GM20000 (cell line): Measurements from ENCODE around the gene KRTAP12-4.
"Not testable (repeated sequence)": the region's sequence is repeated elsewhere in the genome, so short reads cannot be mapped to it uniquely, and the experiment has no call there.

Experiments
- DNase-seq: peaks from one replicate; pipeline ENCODE4 v3.0.0; 2012; ENCODE audit warnings: low spot score
- TF ChIP-seq, protein P1 (sequence below): IDR thresholded peaks from 2 replicates; pipeline ENCODE4 v1.5.1; 2012; ENCODE audit warnings: mild to moderate bottlenecking, control low read depth; ENCODE audit errors: extremely low read depth, missing control alignments

The KRTAP12-4 gene

DNA sequence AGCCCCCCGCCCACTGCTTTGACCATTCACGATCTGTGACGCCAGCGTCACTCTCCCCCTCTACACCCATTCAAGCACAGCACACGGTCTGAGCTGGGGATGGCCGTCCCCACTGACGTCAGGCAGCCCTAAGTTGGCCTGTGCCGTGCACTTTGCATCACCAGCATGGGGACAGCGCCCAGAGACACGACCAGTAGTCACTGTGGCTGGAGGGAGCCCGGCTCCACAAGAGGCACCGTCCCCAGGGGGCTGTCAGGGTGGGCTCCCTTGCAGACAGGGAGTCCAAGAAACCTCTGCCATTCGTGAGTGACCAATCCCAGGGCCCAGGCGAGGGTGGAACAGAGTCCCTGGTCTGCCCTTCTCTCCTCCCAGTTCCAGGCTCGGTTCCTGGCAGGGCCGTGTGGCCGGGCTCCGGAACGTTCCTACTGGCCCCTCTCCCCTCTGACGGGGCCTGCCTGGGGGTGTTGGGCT lies 40.3 kb downstream of the KRTAP12-4 start:
- TF ChIP-seq, protein P1, sequence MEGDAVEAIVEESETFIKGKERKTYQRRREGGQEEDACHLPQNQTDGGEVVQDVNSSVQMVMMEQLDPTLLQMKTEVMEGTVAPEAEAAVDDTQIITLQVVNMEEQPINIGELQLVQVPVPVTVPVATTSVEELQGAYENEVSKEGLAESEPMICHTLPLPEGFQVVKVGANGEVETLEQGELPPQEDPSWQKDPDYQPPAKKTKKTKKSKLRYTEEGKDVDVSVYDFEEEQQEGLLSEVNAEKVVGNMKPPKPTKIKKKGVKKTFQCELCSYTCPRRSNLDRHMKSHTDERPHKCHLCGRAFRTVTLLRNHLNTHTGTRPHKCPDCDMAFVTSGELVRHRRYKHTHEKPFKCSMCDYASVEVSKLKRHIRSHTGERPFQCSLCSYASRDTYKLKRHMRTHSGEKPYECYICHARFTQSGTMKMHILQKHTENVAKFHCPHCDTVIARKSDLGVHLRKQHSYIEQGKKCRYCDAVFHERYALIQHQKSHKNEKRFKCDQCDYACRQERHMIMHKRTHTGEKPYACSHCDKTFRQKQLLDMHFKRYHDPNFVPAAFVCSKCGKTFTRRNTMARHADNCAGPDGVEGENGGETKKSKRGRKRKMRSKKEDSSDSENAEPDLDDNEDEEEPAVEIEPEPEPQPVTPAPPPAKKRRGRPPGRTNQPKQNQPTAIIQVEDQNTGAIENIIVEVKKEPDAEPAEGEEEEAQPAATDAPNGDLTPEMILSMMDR: no peak
- DNase-seq: no peak

DNA sequence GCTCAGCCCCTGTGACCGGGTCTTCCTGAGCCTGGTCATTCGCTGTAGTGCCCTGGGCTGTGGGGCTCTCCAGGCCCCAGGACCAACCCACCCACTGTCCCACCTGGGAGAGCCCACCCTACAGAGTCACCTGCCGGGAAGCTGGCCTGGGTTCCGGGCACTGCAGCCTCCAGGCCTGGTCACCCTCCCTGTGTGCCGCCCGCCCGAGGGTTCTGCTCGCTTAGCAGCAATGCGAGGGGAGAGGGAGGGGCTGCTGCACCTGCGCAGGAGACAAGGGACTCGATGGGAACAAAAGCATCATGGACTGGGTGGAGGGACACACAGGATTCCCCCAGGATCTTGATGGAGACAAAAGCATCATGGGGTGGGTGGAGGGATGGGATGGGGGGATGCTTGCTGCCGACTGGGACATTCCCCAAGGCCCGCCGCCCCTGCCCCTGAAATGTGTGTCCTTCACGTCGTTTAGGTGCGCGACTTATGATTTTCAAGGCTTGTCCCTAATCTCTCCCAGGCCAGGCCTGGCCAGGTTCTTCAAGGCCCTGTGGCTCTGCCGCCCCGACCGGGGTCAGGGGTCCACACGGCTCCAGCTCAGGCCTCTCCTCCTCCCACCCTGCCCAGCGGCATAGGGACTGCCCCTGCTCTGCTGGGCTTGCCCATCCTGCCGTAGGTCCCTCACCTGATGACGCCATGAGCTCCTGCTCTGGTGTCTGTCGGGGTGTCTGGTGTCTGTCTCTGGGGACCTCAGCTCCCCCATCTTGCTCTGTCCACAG lies 40.9 kb downstream of the KRTAP12-4 start:
- TF ChIP-seq, protein P1: no peak

DNA sequence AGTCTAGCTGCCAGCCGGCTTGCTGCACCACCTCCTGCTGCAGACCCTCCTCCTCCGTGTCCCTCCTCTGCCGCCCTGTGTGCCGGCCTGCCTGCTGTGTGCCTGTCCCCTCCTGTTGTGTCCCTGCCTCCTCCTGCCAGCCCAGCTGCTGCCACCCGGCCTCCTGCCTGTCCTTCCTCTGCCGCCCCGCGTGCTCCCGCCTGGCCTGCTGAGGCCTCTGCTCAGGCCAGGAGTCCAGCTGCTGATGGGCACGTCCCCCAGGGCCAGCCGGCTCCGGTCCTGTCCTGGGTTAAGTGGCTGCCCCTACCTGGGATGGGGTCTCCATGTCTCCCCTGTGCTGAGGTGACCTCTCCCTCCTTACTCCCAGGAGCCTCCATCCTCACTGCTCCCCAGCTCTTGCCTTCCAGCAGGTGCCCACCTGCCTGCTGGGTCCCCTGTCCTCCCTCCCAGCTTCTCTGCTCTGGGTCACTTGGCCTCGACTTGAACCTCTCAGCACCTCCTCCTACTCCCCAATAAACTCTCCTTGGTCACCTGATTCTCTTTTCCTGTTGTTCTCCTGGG lies 41.7 kb downstream of the KRTAP12-4 start:
- no peak for DNase-seq
- TF ChIP-seq, protein P1: no peak

More for the DNA sequence above, 40.9 kb downstream of the KRTAP12-4 start:
- no peak for DNase-seq

DNA sequence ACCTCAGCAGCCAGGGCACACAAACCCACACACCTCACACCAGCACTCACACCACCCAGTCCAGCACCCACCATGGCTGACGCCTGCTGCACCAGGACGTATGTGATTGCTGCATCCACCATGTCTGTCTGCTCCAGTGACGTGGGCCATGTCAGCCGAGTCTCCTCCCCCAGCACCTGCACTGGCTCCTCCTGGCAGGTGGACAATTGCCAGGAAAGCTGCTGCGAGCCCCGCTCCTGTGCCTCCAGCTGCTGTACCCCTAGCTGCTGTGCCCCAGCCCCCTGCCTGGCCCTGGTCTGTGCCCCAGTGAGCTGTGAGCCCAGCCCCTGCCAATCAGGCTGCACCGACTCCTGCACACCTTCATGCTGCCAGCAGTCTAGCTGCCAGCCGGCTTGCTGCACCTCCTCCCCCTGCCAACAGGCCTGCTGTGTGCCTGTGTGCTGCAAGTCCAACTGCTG lies 42.4 kb downstream of the KRTAP12-4 start, which contains the start of gene KRTAP10-8:
Gene KRTAP10-8, plus strand, starts transcription at position 51 of the 458 bp plus-strand sequence. Its CDS starts 22 bp downstream, at position 73.
- TF ChIP-seq, protein P1: no peak
- no peak for DNase-seq

DNA sequence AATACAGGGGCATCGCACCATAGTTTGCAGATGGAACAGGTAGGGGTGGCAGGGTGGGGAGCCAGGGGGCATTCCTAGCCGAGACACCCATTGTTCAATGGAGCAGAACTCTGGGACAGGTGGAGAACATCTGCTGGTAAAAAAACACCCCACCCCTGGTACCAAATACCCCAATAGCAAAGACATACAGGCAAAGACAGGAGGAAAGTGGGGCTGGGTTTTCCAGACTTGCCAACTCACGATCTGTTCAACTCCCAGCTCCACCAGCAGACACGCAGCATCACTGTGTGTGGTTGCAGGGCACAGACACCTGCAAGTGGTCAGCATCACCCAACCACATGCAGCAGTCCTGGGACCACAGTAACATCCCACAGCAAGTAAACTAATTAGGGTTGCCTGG lies 42.9 kb downstream of the KRTAP12-4 start:
- TF ChIP-seq, protein P1: no peak

DNA sequence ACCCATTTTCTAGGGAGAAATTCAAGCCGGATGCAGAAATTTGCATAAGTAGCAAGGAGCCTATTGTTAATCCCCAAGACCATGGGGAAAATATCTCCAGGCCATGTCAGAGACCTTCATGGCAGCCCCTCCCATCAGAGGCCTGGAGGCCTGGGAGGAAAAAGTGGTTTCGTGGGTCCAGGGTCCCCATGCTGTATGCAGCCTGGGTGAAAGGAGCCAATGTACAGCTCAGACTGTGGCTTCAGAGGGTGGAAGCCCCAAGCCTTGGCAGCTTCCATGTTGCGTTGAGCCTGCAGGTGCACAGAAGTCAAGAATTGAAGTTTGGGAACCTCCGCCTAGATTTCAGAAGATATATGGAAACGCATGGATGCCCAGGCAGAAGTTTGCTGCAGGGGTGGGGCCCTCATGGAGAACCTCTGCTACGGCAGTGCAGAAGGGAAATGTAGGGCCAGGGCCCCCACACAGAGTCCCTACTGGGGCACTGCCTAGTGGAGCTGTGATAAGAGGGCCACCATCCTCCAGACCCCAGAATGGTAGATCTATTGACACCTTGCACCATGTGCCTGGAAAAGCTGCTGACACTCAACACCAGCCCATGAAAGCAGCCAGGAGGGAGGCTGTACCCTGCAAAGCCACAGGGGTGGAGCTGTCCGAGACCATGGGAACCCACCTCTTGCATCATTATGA lies 44.2 kb downstream of the KRTAP12-4 start:
- not testable (repeated sequence) for DNase-seq

More for the DNA sequence above, 42.9 kb downstream of the KRTAP12-4 start:
- DNase-seq: no peak

DNA sequence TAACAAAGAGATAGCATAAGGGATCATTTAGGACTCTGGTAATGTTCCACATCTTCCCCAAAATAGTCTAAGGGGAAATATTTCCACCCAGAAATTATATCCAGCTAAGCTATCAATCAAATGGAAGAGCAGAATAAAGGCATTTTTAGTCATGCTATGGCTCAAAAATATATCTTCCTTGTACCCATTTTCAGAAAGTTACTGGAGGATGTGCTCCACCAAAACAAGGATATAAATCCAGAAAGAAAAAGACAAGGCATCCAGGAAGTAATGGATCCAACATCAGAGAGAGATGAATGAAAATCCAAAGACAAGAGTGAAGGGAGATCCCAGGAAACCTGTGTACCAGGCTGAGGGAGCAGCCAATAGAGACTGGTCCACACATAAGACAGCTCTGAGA lies 45.3 kb downstream of the KRTAP12-4 start:
- no peak for DNase-seq
- TF ChIP-seq, protein P1: no peak
